ENCODE data around the gene ADIRF. TPM values are rescaled to one million over a fixed set of nuclear protein-coding genes. Genes with fewer than 3 reads are reported as not detected.

ADIRF gene
- total RNA-seq, 1 experiment from 2014 or later, result 0.70 TPM

DNA sequence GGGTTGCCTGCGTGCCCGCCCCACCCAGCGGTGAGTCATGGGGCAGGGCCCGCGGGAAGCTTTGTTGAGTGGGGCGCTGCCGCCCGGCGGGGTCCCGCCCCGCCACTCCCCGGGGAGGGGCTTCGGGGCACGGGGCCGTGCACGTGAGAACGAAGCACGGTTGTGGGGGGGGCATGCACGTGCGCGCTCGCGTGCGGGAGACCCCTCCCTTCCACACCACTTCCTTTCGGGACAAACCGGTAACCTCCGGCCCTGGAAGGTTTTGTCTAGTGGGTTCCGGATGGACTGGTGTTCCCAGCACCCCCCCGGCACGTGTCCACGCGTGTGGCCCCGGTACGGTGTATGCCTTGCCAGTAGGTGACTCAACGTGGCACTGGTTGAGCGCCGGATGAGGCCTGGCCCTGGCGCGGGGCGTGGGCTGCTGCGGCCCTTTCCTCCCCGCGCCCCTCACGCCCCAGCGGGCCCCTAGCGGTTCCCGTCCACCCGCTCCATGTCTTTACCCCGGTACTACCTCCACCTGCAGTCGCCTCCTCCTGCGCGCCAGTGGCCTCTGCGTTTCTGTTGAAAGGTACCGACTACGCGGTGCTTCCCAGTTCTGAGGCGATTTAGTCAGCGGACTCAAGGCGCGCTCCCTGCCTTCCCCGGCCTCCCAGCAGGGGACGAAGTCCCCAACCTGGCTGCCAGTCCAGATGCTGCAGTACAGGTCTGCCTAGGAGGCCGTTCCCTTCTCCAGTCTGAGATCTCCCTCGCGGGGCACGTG, 3.1 kb downstream of the ADIRF start:
- H3K27ac Mint-ChIP-seq, result 0 out of 2 replicates have a peak overlapping the region, but pooled peaks have one; percentile 65
- H3K36me3 Mint-ChIP-seq, result no peaks in the 10 kb centered on the region
- ChIA-PET POLR2A (interaction anchor here (1.0 kb wide), 1 partner anchor 16 kb away, joined by 3 read pairs; no protein-coding TSS in a partner anchor), CTCF (interaction anchor here (1.2 to 13.7 kb wide), 3 partner anchors 11 to 29 kb away, joined by 8 to 462 read pairs (median 85); partner anchors contain the start of gene MMRN2)
- peaks cover 48% of the 10 kb centered on the region for H3K4me1 Mint-ChIP-seq
- H3K27me3 Mint-ChIP-seq (ENCODE audit: low read depth), result peaks cover 58% of the 10 kb centered on the region
- H3K9me3 Mint-ChIP-seq, result no peaks in the 10 kb centered on the region
- DNase-seq (ENCODE audit: low spot score) (peak; percentile 66), ATAC-seq (peak; percentile 20)
- peak overlapping the region; percentile 82 for H3K4me3 Mint-ChIP-seq
- TF ChIP-seq MAX (CRISPR knock-in tag; IDR thresholded peaks at IDR 0.05) (peak; percentile 90), PRDM15 (CRISPR knock-in tag; IDR thresholded peaks at IDR 0.05) (peak; percentile 84), E2F1 (CRISPR knock-in tag; IDR thresholded peaks at IDR 0.05) (no peak), USF1 (CRISPR knock-in tag; IDR thresholded peaks at IDR 0.05) (peak; percentile 68), USF2 (CRISPR knock-in tag; IDR thresholded peaks at IDR 0.05) (peak; percentile 27), ZNF423 (CRISPR knock-in tag; IDR thresholded peaks at IDR 0.05) (no peak), ERG (CRISPR knock-in tag; IDR thresholded peaks at IDR 0.05) (no peak), PRRX2 (CRISPR knock-in tag; IDR thresholded peaks at IDR 0.05) (no peak), ZBTB43 (CRISPR knock-in tag; IDR thresholded peaks at IDR 0.05) (0 out of 2 replicates have a peak, but pooled peaks have one; percentile 51), TP53 (CRISPR knock-in tag; IDR thresholded peaks at IDR 0.05) (peak; percentile 35; the same call in 1 of the 2 replicates), RELA (CRISPR knock-in tag; IDR thresholded peaks at IDR 0.05; ENCODE audit: borderline replicate concordance) (no peak), ARID4B (CRISPR knock-in tag; IDR thresholded peaks at IDR 0.05; ENCODE audit: borderline replicate concordance) (peak; percentile 69; the same call in 1 of the 2 replicates)
- TF ChIP-seq, protein P1, sequence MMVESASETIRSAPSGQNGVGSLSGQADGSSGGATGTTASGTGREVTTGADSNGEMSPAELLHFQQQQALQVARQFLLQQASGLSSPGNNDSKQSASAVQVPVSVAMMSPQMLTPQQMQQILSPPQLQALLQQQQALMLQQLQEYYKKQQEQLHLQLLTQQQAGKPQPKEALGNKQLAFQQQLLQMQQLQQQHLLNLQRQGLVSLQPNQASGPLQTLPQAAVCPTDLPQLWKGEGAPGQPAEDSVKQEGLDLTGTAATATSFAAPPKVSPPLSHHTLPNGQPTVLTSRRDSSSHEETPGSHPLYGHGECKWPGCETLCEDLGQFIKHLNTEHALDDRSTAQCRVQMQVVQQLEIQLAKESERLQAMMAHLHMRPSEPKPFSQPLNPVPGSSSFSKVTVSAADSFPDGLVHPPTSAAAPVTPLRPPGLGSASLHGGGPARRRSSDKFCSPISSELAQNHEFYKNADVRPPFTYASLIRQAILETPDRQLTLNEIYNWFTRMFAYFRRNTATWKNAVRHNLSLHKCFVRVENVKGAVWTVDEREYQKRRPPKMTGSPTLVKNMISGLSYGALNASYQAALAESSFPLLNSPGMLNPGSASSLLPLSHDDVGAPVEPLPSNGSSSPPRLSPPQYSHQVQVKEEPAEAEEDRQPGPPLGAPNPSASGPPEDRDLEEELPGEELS (CRISPR knock-in tag; IDR thresholded peaks at IDR 0.05), result peak; percentile 15; the same call in 1 of the 2 replicates
- TF ChIP-seq, protein P2, sequence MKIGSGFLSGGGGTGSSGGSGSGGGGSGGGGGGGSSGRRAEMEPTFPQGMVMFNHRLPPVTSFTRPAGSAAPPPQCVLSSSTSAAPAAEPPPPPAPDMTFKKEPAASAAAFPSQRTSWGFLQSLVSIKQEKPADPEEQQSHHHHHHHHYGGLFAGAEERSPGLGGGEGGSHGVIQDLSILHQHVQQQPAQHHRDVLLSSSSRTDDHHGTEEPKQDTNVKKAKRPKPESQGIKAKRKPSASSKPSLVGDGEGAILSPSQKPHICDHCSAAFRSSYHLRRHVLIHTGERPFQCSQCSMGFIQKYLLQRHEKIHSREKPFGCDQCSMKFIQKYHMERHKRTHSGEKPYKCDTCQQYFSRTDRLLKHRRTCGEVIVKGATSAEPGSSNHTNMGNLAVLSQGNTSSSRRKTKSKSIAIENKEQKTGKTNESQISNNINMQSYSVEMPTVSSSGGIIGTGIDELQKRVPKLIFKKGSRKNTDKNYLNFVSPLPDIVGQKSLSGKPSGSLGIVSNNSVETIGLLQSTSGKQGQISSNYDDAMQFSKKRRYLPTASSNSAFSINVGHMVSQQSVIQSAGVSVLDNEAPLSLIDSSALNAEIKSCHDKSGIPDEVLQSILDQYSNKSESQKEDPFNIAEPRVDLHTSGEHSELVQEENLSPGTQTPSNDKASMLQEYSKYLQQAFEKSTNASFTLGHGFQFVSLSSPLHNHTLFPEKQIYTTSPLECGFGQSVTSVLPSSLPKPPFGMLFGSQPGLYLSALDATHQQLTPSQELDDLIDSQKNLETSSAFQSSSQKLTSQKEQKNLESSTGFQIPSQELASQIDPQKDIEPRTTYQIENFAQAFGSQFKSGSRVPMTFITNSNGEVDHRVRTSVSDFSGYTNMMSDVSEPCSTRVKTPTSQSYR (CRISPR knock-in tag; IDR thresholded peaks at IDR 0.05), result no peak

Data from WTC11 (cell line).